Chondrocyte (in vitro differentiated cells): ENCODE data around the gene CD24. TPM values are rescaled to one million over a fixed set of nuclear protein-coding genes. Genes with fewer than 3 reads are reported as not detected.
"Not testable (repeated sequence)": the region's sequence is repeated elsewhere in the genome, so short reads cannot be mapped to it uniquely, and the experiment has no call there.

Experiments used
- DNase-seq: peaks from one replicate; pipeline ENCODE4 v3.0.0; 2021; ENCODE audit warnings: mixed read lengths, low spot score
- H3K27ac Mint-ChIP-seq: one replicate; pipeline ENCODE4 v1.8.0; 2021; ENCODE audit warnings: mild to moderate bottlenecking, moderate library complexity, mixed read lengths; ENCODE audit not compliant: unreplicated experiment
- H3K27me3 Mint-ChIP-seq: 2 replicates; pipeline ENCODE4 v1.8.0; 2021; ENCODE audit warnings: low read depth, mixed read lengths
- H3K36me3 Mint-ChIP-seq: 2 replicates; pipeline ENCODE4 v1.8.0; 2021; ENCODE audit warnings: low read depth, mixed read lengths
- H3K4me1 Mint-ChIP-seq: 2 replicates; pipeline ENCODE4 v1.8.0; 2021; ENCODE audit warnings: low read depth, mild to moderate bottlenecking, mixed read lengths
- H3K4me3 Mint-ChIP-seq: one replicate; pipeline ENCODE4 v1.8.0; 2021; ENCODE audit warnings: mild to moderate bottlenecking, moderate library complexity, mixed read lengths; ENCODE audit not compliant: unreplicated experiment
- H3K9me3 Mint-ChIP-seq: 2 replicates; pipeline ENCODE4 v1.8.0; 2021; ENCODE audit warnings: low read depth, mixed read lengths
- CTCF ChIP-seq: fragments of 200-600 bp; sonication (generic); IDR thresholded peaks from 2 replicates; pipeline ENCODE4 v1.5.0; 2021; ENCODE audit warnings: antibody characterized with exemption, mild to moderate bottlenecking, moderate library complexity
- long read RNA-seq: library from polyadenylated mRNA; stranded (forward); transcript quantifications from one replicate; pipeline ENCODE4 v2.0.0, GENCODE V29; 2021
- total RNA-seq: library from RNA; stranded (reverse); gene quantifications from 3 replicates; pipeline ENCODE4 v1.2.1, GENCODE V29; 2021

The CD24 gene
- 1.3 to 2.8 TPM (median 1.8 TPM) in 3 replicates for total RNA-seq
- long read RNA-seq, partial matches to known transcripts = 0 of 4 reads
- long read RNA-seq, other reads (novel, unspliced or antisense) = 1 of 4 reads

GRCh38 chr6:106974336-106974998 lies at the start of gene CD24:
TSS of gene CD24 (minus strand) at chr6:106974729. CDS start at chr6:106974646, 83 bp downstream.
- Mint-ChIP-seq H3K27me3 (peaks cover 57% of the 10 kb centered on the region), H3K27ac (no peak within 1 kb of the TSS), H3K36me3 (no peaks in the 10 kb centered on the region), H3K4me3 (peak within 1 kb of the TSS; percentile 58), H3K4me1 (peaks cover 8% of the 10 kb centered on the region), H3K9me3 (no peaks in the 10 kb centered on the region)
- DNase-seq = no peak
- TF ChIP-seq CTCF = no peak

GRCh38 chr6:107021446-107022185 lies 47.1 kb upstream of the CD24 start:
- Mint-ChIP-seq H3K4me1 (peaks cover 6% of the 10 kb centered on the region), H3K36me3 (no peaks in the 10 kb centered on the region), H3K27me3 (no peaks in the 10 kb centered on the region), H3K27ac (no peak overlapping the region), H3K9me3 (no peaks in the 10 kb centered on the region), H3K4me3 (no peak overlapping the region)
- no peak for DNase-seq
- no peak for TF ChIP-seq CTCF

GRCh38 chr6:107020239-107020638 lies 45.7 kb upstream of the CD24 start:
- no peak for TF ChIP-seq CTCF
- no peaks in the 10 kb centered on the region for H3K9me3 Mint-ChIP-seq

GRCh38 chr6:107019628-107020027 lies 45.1 kb upstream of the CD24 start:
- H3K36me3 Mint-ChIP-seq, DNase-seq, H3K4me1 Mint-ChIP-seq, H3K27ac Mint-ChIP-seq, H3K4me3 Mint-ChIP-seq, H3K9me3 Mint-ChIP-seq, H3K27me3 Mint-ChIP-seq: not testable (repeated sequence)

More at GRCh38 chr6:107020239-107020638, 45.7 kb upstream of the CD24 start:
- Mint-ChIP-seq H3K4me3 (no peak overlapping the region), H3K36me3 (no peaks in the 10 kb centered on the region), H3K4me1 (peaks cover 6% of the 10 kb centered on the region), H3K27me3 (peaks cover 1% of the 10 kb centered on the region), H3K27ac (no peak overlapping the region)
- DNase-seq = no peak

GRCh38 chr6:107019047-107019446 lies 44.5 kb upstream of the CD24 start:
- no peak for TF ChIP-seq CTCF
- no peaks in the 10 kb centered on the region for H3K9me3 Mint-ChIP-seq
- peaks cover 6% of the 10 kb centered on the region for H3K4me1 Mint-ChIP-seq
- no peak overlapping the region for H3K4me3 Mint-ChIP-seq
- H3K27ac Mint-ChIP-seq = no peak overlapping the region
- peaks cover 1% of the 10 kb centered on the region for H3K27me3 Mint-ChIP-seq
- no peaks in the 10 kb centered on the region for H3K36me3 Mint-ChIP-seq
- DNase-seq = no peak
